ENCODE data around the gene HDX. TPM values are rescaled to one million over a fixed set of nuclear protein-coding genes. Genes with fewer than 3 reads are reported as not detected.

The HDX gene
- total and polyA plus RNA-seq, 2 donors: 0.94 to 1.0 TPM

- H3K27ac ChIP-seq (ENCODE audit: low read depth in 1 of 2, low read length in 1 of 2): no peak overlapping the region
- no peaks in the 10 kb centered on the region for H3K36me3 ChIP-seq (ENCODE audit: control insufficient read depth in 2 of 2, insufficient read depth in 2 of 2, low read length in 1 of 2)
- H3K9me3 ChIP-seq (ENCODE audit: control insufficient read depth in 2 of 2, insufficient read depth in 1 of 2, low read length in 1 of 2): no peaks in the 10 kb centered on the region
- DNase-seq (ENCODE audit: low read depth in 6 of 9, low spot score in 9 of 9): no peak
- no peaks in the 10 kb centered on the region for H3K4me1 ChIP-seq (ENCODE audit: control insufficient read depth in 2 of 2, insufficient read depth in 2 of 2, low read length in 2 of 2)
- 96% methylated on average over 1 of the region's 1 CpG for WGBS
- no peaks in the 10 kb centered on the region for H3K27me3 ChIP-seq (ENCODE audit: control insufficient read depth in 2 of 2, insufficient read depth in 1 of 2, low read length in 1 of 2)
- H3K4me3 ChIP-seq (ENCODE audit: low read length in 2 of 2): no peak overlapping the region
Measured at GRCh38 chrX:84358271-84358670, 144.0 kb downstream of the HDX start.

GRCh38 chrX:84357296-84357695, 145.0 kb downstream of the HDX start:
- no peak for DNase-seq (ENCODE audit: low read depth in 6 of 9, low spot score in 9 of 9)
- H3K27ac ChIP-seq (ENCODE audit: low read depth in 1 of 2, low read length in 1 of 2): no peak overlapping the region
- no peak overlapping the region for H3K4me3 ChIP-seq (ENCODE audit: low read length in 2 of 2)
- H3K36me3 ChIP-seq (ENCODE audit: control insufficient read depth in 2 of 2, insufficient read depth in 2 of 2, low read length in 1 of 2): no peaks in the 10 kb centered on the region
- no peaks in the 10 kb centered on the region for H3K4me1 ChIP-seq (ENCODE audit: control insufficient read depth in 2 of 2, insufficient read depth in 2 of 2, low read length in 2 of 2)
- no peaks in the 10 kb centered on the region for H3K9me3 ChIP-seq (ENCODE audit: control insufficient read depth in 2 of 2, insufficient read depth in 1 of 2, low read length in 1 of 2)
- no peaks in the 10 kb centered on the region for H3K27me3 ChIP-seq (ENCODE audit: control insufficient read depth in 2 of 2, insufficient read depth in 1 of 2, low read length in 1 of 2)

- Histone ChIP-seq H3K4me3 (ENCODE audit: low read length in 2 of 2) (no peak overlapping the region), H3K9me3 (ENCODE audit: control insufficient read depth in 2 of 2, insufficient read depth in 1 of 2, low read length in 1 of 2) (no peaks in the 10 kb centered on the region), H3K36me3 (ENCODE audit: control insufficient read depth in 2 of 2, insufficient read depth in 2 of 2, low read length in 1 of 2) (no peaks in the 10 kb centered on the region), H3K27me3 (ENCODE audit: control insufficient read depth in 2 of 2, insufficient read depth in 1 of 2, low read length in 1 of 2) (no peaks in the 10 kb centered on the region), H3K4me1 (ENCODE audit: control insufficient read depth in 2 of 2, insufficient read depth in 2 of 2, low read length in 2 of 2) (no peaks in the 10 kb centered on the region), H3K27ac (ENCODE audit: low read depth in 1 of 2, low read length in 1 of 2) (no peak overlapping the region)
- WGBS: 96% methylated on average over 1 of the region's 1 CpG
- no peak for DNase-seq (ENCODE audit: low read depth in 6 of 9, low spot score in 9 of 9)
Measured at GRCh38 chrX:84340968-84341367, 161.3 kb downstream of the HDX start.

- DNase-seq (ENCODE audit: low read depth in 6 of 9, low spot score in 9 of 9): peak in 1 of 9 donors; percentile 3
Measured at GRCh38 chrX:84339507-84340364, 162.5 kb downstream of the HDX start.

GRCh38 chrX:84336646-84337045, 165.6 kb downstream of the HDX start:
- no peak for DNase-seq (ENCODE audit: low read depth in 6 of 9, low spot score in 9 of 9)
- 93% methylated on average over 3 of the region's 3 CpGs for WGBS
- Histone ChIP-seq H3K36me3 (ENCODE audit: control insufficient read depth in 2 of 2, insufficient read depth in 2 of 2, low read length in 1 of 2) (no peaks in the 10 kb centered on the region), H3K27me3 (ENCODE audit: control insufficient read depth in 2 of 2, insufficient read depth in 1 of 2, low read length in 1 of 2) (no peaks in the 10 kb centered on the region), H3K9me3 (ENCODE audit: control insufficient read depth in 2 of 2, insufficient read depth in 1 of 2, low read length in 1 of 2) (no peaks in the 10 kb centered on the region), H3K27ac (ENCODE audit: low read depth in 1 of 2, low read length in 1 of 2) (no peak overlapping the region), H3K4me1 (ENCODE audit: control insufficient read depth in 2 of 2, insufficient read depth in 2 of 2, low read length in 2 of 2) (no peaks in the 10 kb centered on the region), H3K4me3 (ENCODE audit: low read length in 2 of 2) (no peak overlapping the region)

More at GRCh38 chrX:84339507-84340364, 162.5 kb downstream of the HDX start:
- 42% methylated on average over 4 of the region's 4 CpGs for WGBS
- Histone ChIP-seq H3K9me3 (ENCODE audit: control insufficient read depth in 2 of 2, insufficient read depth in 1 of 2, low read length in 1 of 2) (no peaks in the 10 kb centered on the region), H3K4me1 (ENCODE audit: control insufficient read depth in 2 of 2, insufficient read depth in 2 of 2, low read length in 2 of 2) (no peaks in the 10 kb centered on the region), H3K27me3 (ENCODE audit: control insufficient read depth in 2 of 2, insufficient read depth in 1 of 2, low read length in 1 of 2) (no peaks in the 10 kb centered on the region), H3K36me3 (ENCODE audit: control insufficient read depth in 2 of 2, insufficient read depth in 2 of 2, low read length in 1 of 2) (no peaks in the 10 kb centered on the region), H3K4me3 (ENCODE audit: low read length in 2 of 2) (no peak overlapping the region), H3K27ac (ENCODE audit: low read depth in 1 of 2, low read length in 1 of 2) (no peak overlapping the region)

GRCh38 chrX:84335121-84335520, 167.1 kb downstream of the HDX start:
- no peaks in the 10 kb centered on the region for H3K9me3 ChIP-seq (ENCODE audit: control insufficient read depth in 2 of 2, insufficient read depth in 1 of 2, low read length in 1 of 2)
- DNase-seq (ENCODE audit: low read depth in 6 of 9, low spot score in 9 of 9): no peak
- WGBS: 93% methylated on average over 1 of the region's 1 CpG
- no peak overlapping the region for H3K27ac ChIP-seq (ENCODE audit: low read depth in 1 of 2, low read length in 1 of 2)
- no peaks in the 10 kb centered on the region for H3K4me1 ChIP-seq (ENCODE audit: control insufficient read depth in 2 of 2, insufficient read depth in 2 of 2, low read length in 2 of 2)
- no peak overlapping the region for H3K4me3 ChIP-seq (ENCODE audit: low read length in 2 of 2)
- no peaks in the 10 kb centered on the region for H3K27me3 ChIP-seq (ENCODE audit: control insufficient read depth in 2 of 2, insufficient read depth in 1 of 2, low read length in 1 of 2)
- no peaks in the 10 kb centered on the region for H3K36me3 ChIP-seq (ENCODE audit: control insufficient read depth in 2 of 2, insufficient read depth in 2 of 2, low read length in 1 of 2)

- Histone ChIP-seq H3K36me3 (ENCODE audit: control insufficient read depth in 2 of 2, insufficient read depth in 2 of 2, low read length in 1 of 2) (no peaks in the 10 kb centered on the region), H3K27me3 (ENCODE audit: control insufficient read depth in 2 of 2, insufficient read depth in 1 of 2, low read length in 1 of 2) (no peaks in the 10 kb centered on the region), H3K9me3 (ENCODE audit: control insufficient read depth in 2 of 2, insufficient read depth in 1 of 2, low read length in 1 of 2) (no peaks in the 10 kb centered on the region), H3K4me1 (ENCODE audit: control insufficient read depth in 2 of 2, insufficient read depth in 2 of 2, low read length in 2 of 2) (no peaks in the 10 kb centered on the region), H3K4me3 (ENCODE audit: low read length in 2 of 2) (no peak overlapping the region), H3K27ac (ENCODE audit: low read depth in 1 of 2, low read length in 1 of 2) (no peak overlapping the region)
- WGBS: 94% methylated on average over 2 of the region's 2 CpGs
- no peak for DNase-seq (ENCODE audit: low read depth in 6 of 9, low spot score in 9 of 9)
Measured at GRCh38 chrX:84322083-84322827, 180.0 kb downstream of the HDX start.

- H3K36me3 ChIP-seq (ENCODE audit: control insufficient read depth in 2 of 2, insufficient read depth in 2 of 2, low read length in 1 of 2): no peaks in the 10 kb centered on the region
Measured at GRCh38 chrX:84320614-84321013, 181.6 kb downstream of the HDX start.

GRCh38 chrX:84320023-84320422, 182.2 kb downstream of the HDX start:
- Histone ChIP-seq H3K36me3 (ENCODE audit: control insufficient read depth in 2 of 2, insufficient read depth in 2 of 2, low read length in 1 of 2) (no peaks in the 10 kb centered on the region), H3K27ac (ENCODE audit: low read depth in 1 of 2, low read length in 1 of 2) (no peak overlapping the region), H3K4me1 (ENCODE audit: control insufficient read depth in 2 of 2, insufficient read depth in 2 of 2, low read length in 2 of 2) (no peaks in the 10 kb centered on the region), H3K4me3 (ENCODE audit: low read length in 2 of 2) (no peak overlapping the region), H3K9me3 (ENCODE audit: control insufficient read depth in 2 of 2, insufficient read depth in 1 of 2, low read length in 1 of 2) (no peaks in the 10 kb centered on the region), H3K27me3 (ENCODE audit: control insufficient read depth in 2 of 2, insufficient read depth in 1 of 2, low read length in 1 of 2) (no peaks in the 10 kb centered on the region)
- 94% methylated on average over 3 of the region's 3 CpGs for WGBS
- no peak for DNase-seq (ENCODE audit: low read depth in 6 of 9, low spot score in 9 of 9)

More at GRCh38 chrX:84320614-84321013, 181.6 kb downstream of the HDX start:
- Histone ChIP-seq H3K27me3 (ENCODE audit: control insufficient read depth in 2 of 2, insufficient read depth in 1 of 2, low read length in 1 of 2) (no peaks in the 10 kb centered on the region), H3K9me3 (ENCODE audit: control insufficient read depth in 2 of 2, insufficient read depth in 1 of 2, low read length in 1 of 2) (no peaks in the 10 kb centered on the region), H3K27ac (ENCODE audit: low read depth in 1 of 2, low read length in 1 of 2) (no peak overlapping the region), H3K4me1 (ENCODE audit: control insufficient read depth in 2 of 2, insufficient read depth in 2 of 2, low read length in 2 of 2) (no peaks in the 10 kb centered on the region), H3K4me3 (ENCODE audit: low read length in 2 of 2) (no peak overlapping the region)
- DNase-seq (ENCODE audit: low read depth in 6 of 9, low spot score in 9 of 9): no peak
